Colonic mucosa (tissue), 4 donors: Measurements from ENCODE around the gene CRABP2. TPM values are rescaled to one million over a fixed set of nuclear protein-coding genes. Genes with fewer than 3 reads are reported as not detected.

ENCODE experiments used
- DNase-seq: peaks from one replicate; pipeline ENCODE4 v3.0.0-alpha.2; 2020
- H3K27ac ChIP-seq: fragments of 200-600 bp; one replicate; pipeline ENCODE4 v1.8.0; 2021
- H3K27me3 ChIP-seq: fragments of 200-600 bp; one replicate; pipeline ENCODE4 v1.8.0; 2021
- H3K36me3 ChIP-seq: fragments of 200-600 bp; one replicate; pipeline ENCODE4 v1.8.0; 2021
- H3K4me1 ChIP-seq: fragments of 200-600 bp; one replicate; pipeline ENCODE4 v1.8.0; 2021; ENCODE audit warnings: mild to moderate bottlenecking
- H3K4me3 ChIP-seq: fragments of 200-600 bp; one replicate; pipeline ENCODE4 v1.8.0; 2021
- H3K9ac ChIP-seq, 2 donors: one replicate each; pipeline ENCODE4 v1.7.0; 2013; ENCODE audit warnings: control low read depth in 2 of 2, low read depth in 2 of 2, low read length in 2 of 2
- H3K9me3 ChIP-seq: fragments of 200-600 bp; one replicate; pipeline ENCODE4 v1.8.0; 2021
- intact Hi-C: fragments of 100-400 bp; cut with DNase I; formaldehyde crosslinking; loops from one replicate; pipeline ENCODE4 v1.14.1; 2022
- total RNA-seq, 2 donors: library from RNA; stranded (reverse); fragmentation: NEBNext Ultra II Directional in 1 of 2; extraction: Animal tissue kit (Norgen Biotek cat#: 25700) in 1 of 2; gene quantifications; one replicate each; pipeline ENCODE4 v1.2.1, GENCODE V29; 2021
- TF ChIP-seq, protein P1 (sequence below): fragments of 200-600 bp; IDR thresholded peaks from one replicate; pipeline ENCODE4 v1.8.0; 2022; ENCODE audit warnings: antibody characterized with exemption, mild to moderate bottlenecking
- donor health status: healthy.
- donor health status: DM: no; HTN: no; CAD: no.
- donor health status: DM: no; HTN: no; CAD: no.

CRABP2 gene
- total RNA-seq, 2 donors from 2014 or later = 1.2 to 1.4 TPM

DNA sequence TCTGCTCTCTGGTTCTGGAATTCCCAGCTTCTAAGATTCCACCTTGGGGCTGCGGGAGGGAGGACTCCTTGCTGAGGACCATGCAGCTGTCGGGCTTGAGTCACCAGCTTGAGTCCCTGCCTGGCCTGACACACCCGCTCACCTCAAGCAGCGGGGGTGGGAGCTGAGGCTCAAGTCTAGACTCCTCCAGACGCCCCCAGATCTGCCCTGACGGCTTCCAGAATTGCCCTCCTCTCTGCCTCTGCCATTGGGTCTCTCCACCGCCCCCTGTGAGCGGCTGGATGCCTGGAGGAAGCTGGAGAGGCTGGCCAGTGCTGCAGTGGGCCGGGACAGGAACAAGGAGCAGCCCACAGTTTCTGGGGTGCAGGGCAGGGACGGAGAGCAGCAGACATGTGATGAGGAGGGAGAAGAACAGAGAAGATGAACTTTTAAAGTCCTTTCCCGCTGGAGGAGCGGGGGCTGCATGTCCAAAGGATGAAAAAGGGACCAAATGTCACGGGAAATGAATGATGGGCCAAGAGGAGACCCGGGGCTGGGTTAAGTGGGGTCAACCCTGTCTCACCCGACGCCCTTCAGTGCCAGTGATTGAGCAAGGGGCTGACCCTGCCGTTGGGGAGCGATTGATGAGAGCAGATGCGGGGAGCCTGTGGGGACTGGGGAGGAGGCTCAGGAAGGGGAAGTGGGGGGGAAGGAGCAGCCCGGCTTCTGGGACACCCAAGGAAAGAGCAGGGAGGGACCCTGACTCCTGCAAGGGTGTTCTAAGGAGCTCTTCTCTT, 13.5 kb downstream of the CRABP2 start:
- no peaks in the 10 kb centered on the region for H3K36me3 ChIP-seq
- intact Hi-C loops = loop anchor here (2.0 kb wide), 1 partner anchor 33 kb away; no protein-coding TSS in a partner anchor
- H3K9ac ChIP-seq = peak overlapping the region in 1 of 2 donors; percentile 35
- H3K4me1 ChIP-seq = peaks cover 7% of the 10 kb centered on the region
- H3K4me3 ChIP-seq = no peak overlapping the region
- H3K27ac ChIP-seq = no peak overlapping the region
- no peak for DNase-seq
- no peaks in the 10 kb centered on the region for H3K9me3 ChIP-seq
- no peaks in the 10 kb centered on the region for H3K27me3 ChIP-seq
- TF ChIP-seq, protein P1, sequence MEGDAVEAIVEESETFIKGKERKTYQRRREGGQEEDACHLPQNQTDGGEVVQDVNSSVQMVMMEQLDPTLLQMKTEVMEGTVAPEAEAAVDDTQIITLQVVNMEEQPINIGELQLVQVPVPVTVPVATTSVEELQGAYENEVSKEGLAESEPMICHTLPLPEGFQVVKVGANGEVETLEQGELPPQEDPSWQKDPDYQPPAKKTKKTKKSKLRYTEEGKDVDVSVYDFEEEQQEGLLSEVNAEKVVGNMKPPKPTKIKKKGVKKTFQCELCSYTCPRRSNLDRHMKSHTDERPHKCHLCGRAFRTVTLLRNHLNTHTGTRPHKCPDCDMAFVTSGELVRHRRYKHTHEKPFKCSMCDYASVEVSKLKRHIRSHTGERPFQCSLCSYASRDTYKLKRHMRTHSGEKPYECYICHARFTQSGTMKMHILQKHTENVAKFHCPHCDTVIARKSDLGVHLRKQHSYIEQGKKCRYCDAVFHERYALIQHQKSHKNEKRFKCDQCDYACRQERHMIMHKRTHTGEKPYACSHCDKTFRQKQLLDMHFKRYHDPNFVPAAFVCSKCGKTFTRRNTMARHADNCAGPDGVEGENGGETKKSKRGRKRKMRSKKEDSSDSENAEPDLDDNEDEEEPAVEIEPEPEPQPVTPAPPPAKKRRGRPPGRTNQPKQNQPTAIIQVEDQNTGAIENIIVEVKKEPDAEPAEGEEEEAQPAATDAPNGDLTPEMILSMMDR = no peak

DNA sequence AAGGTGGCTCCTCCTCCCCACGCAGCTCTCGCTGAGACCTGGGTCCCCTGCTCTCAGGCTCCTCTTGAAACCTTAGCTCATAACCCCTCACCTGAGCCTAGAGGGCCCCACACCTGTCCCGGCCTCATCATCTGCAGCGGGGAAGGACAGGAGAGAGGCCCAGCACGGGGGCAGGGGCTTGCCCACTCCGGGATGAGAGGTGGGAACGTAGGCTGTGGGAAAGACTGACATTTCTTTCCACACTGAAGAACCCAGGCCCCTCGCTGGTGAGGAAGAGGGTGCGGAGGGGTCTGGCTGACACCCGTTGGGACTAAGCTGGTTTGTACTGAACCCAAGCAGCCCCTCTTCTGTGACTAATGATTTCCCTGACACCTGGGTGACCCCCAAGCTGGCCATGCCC, 14.2 kb downstream of the CRABP2 start:
- no peaks in the 10 kb centered on the region for H3K27me3 ChIP-seq
- no peak overlapping the region for H3K9ac ChIP-seq

DNA sequence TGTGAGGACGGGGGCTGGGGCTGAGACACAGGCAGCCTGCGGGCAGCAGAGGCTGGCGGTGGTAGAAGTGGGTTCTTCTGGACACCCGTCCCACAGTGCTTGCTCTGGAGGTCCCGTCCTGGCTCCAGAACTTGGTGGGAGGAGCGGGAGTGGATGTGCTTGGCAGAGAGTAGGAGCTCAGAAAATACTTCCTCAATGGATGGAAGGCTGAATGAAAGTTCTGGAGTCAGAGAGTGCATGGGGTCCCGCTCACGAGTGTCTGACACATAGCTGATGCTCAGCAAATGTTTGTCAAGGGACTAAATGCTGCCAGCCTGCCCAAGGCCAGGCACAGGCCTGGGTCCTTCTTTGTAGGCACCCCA, 14.7 kb downstream of the CRABP2 start:
- no peak for DNase-seq
- Histone ChIP-seq H3K27ac (no peak overlapping the region), H3K4me1 (peaks cover 7% of the 10 kb centered on the region), H3K9me3 (no peaks in the 10 kb centered on the region), H3K4me3 (no peak overlapping the region), H3K36me3 (no peaks in the 10 kb centered on the region), H3K9ac (no peak overlapping the region), H3K27me3 (no peaks in the 10 kb centered on the region)
- TF ChIP-seq, protein P1 = no peak
- intact Hi-C loops = loop anchor here (2.0 kb wide), 1 partner anchor 34 kb away; no protein-coding TSS in a partner anchor

More for the DNA sequence above, 14.2 kb downstream of the CRABP2 start:
- TF ChIP-seq, protein P1 = no peak
- no peaks in the 10 kb centered on the region for H3K9me3 ChIP-seq
- H3K27ac ChIP-seq = no peak overlapping the region
- intact Hi-C loops = loop anchor here (2.0 kb wide), 1 partner anchor 34 kb away; no protein-coding TSS in a partner anchor
- H3K4me3 ChIP-seq = no peak overlapping the region
- no peaks in the 10 kb centered on the region for H3K36me3 ChIP-seq
- DNase-seq = no peak
- H3K4me1 ChIP-seq = peaks cover 7% of the 10 kb centered on the region

DNA sequence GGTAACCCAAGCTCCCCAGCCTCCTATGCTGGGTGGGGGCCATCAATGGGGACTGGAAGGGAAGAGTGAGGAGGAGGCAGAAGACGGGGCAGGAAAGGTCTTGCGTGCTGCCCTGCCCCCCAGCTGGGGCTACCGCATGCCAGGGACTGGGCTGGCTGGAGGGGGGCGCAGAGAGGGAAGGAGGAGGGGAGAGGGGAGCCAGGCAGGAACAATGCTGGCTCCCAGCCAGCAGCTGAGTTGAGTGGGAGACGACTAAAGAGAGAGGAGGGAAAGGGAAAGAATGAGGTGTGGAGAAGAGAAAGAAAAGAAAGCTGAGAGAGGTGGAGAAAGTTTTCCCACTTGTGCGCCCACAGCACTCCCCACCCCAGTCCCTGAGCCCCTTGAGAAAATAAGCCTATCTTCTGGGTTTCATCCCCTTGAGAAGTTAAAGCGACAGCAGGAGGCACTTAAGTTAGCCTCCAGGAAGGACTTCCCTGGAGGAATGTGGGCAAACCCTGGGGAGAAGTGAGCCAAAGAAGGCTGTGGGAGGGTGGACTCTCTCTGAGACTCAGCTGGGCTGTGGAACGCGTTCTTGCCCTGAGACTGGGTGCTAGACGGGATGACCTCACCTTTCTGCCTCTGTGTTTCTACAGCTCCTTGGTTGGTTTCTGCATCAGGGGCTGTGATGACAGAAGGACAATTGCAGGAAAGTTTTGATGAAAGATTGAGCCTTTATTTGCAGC, 15.3 kb downstream of the CRABP2 start:
- TF ChIP-seq, protein P1 = no peak
- DNase-seq = no peak
- H3K27ac ChIP-seq = no peak overlapping the region
- peaks cover 7% of the 10 kb centered on the region for H3K4me1 ChIP-seq
- intact Hi-C loops = loop anchor here (2.0 to 10.0 kb wide), 2 partner anchors 35 to 195 kb away; no protein-coding TSS in a partner anchor
- no peak overlapping the region for H3K9ac ChIP-seq
- no peak overlapping the region for H3K4me3 ChIP-seq
- H3K36me3 ChIP-seq = no peaks in the 10 kb centered on the region
- no peaks in the 10 kb centered on the region for H3K27me3 ChIP-seq
- no peaks in the 10 kb centered on the region for H3K9me3 ChIP-seq

DNA sequence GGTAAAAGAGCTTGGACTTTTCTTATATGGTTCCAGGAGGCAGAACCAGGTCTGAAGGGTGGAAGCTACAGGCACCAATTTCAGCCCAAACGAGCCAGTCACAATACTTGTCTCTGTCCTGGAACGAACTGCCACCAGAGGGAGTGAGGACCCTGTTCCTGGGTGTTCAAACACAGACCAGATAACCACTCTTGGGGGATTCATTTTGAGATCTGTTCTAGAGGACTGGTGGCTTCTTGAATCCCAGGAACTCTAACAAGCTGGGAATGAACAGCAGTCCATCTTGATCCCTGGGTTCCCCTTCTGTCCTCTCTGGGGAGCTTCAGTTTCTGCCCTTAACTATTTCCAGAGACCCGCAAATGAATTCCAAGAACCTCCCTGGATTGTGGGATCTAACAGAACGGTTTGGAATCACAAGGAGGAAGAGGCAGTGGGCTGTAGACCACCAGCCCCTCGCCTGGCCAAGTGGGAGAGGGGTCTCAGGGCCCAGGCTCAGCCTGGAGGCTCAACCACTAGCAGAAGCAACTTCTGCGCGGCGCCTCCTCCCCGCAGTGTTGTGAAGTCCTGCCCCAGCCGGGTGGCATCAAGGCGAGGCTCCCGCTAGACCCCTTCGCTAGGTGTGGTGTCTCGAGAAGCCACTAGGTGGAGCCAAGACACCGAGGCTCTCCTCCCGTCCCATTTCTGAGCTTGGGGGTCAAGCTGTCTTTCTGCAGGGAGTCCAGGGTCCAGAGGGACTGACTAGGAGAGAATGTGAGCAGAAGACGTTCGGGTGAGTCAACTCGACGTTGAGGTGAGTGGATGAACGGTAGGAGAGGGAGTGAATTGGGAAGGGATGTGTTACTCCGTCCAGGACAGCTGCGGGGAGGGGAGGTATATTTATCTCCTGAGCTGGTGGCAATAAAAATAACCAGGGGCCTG, 16.1 kb downstream of the CRABP2 start:
- intact Hi-C loops = loop anchor here (10.0 kb wide), 1 partner anchor 196 kb away; no protein-coding TSS in a partner anchor
- no peak overlapping the region for H3K4me3 ChIP-seq
- H3K27ac ChIP-seq = no peak overlapping the region
- no peaks in the 10 kb centered on the region for H3K27me3 ChIP-seq
- H3K9ac ChIP-seq = no peak overlapping the region
- DNase-seq = peak; percentile 72
- no peaks in the 10 kb centered on the region for H3K36me3 ChIP-seq
- H3K4me1 ChIP-seq = peaks cover 7% of the 10 kb centered on the region
- TF ChIP-seq, protein P1 = peak; percentile 86
- no peaks in the 10 kb centered on the region for H3K9me3 ChIP-seq
